Thyroid gland (tissue), 4 donors: Measurements from ENCODE around the gene CHURC1.

Source experiments
- CTCF ChIP-seq, 6 experiments: fragments of 200-600 bp in 3 of 6; fragments of 450-650 bp in 3 of 6; sonication (generic) in 3 of 6; IDR thresholded peaks; one replicate each; pipeline ENCODE4 v1.5.1; 2016 to 2019; ENCODE audit warnings: antibody characterized with exemption in 6 of 6, mild to moderate bottlenecking in 2 of 6, inconsistent platforms in 1 of 6, moderate library complexity in 1 of 6
- POLR2A ChIP-seq, 2 donors: fragments of 450-650 bp; IDR thresholded peaks; one replicate each; pipeline ENCODE4 v1.6.1; 2017; ENCODE audit warnings: antibody characterized with exemption in 2 of 2, mild to moderate bottlenecking in 2 of 2, moderate library complexity in 1 of 2

- TF ChIP-seq CTCF (IDR thresholded peaks at IDR 0.05), result no peak
- TF ChIP-seq POLR2A (IDR thresholded peaks at IDR 0.05), result no peak
Measured at GRCh38 chr14:64947710-64948611, 33.7 kb downstream of the CHURC1 start.
